ENCODE results near the gene OR8B8.
"Not testable (repeated sequence)": the region's sequence is repeated elsewhere in the genome, so short reads cannot be mapped to it uniquely, and the experiment has no call there.

Gene OR8B8

GRCh38 chr11:124441081-124441480, 4.4 kb downstream of the OR8B8 start:
- no peak overlapping the region for H3K4me2 ChIP-seq (ENCODE audit: low read length)
- H3K4me3 ChIP-seq (ENCODE audit: low read length): no peak overlapping the region
- no peak overlapping the region for H3K9ac ChIP-seq (ENCODE audit: low read depth, low read length)
- H3K9me3 ChIP-seq (replicated peaks; ENCODE audit: low read length): no peaks in the 10 kb centered on the region
- no peaks in the 10 kb centered on the region for H3K4me1 ChIP-seq (ENCODE audit: control insufficient read depth, insufficient read depth, low read length)
- H3K36me3 ChIP-seq (ENCODE audit: insufficient read depth, low read length): no peaks in the 10 kb centered on the region
- peaks cover 14% of the 10 kb centered on the region for H3K27me3 ChIP-seq (ENCODE audit: control insufficient read depth, insufficient read depth, low read length)

GRCh38 chr11:124440608-124441007, 4.9 kb downstream of the OR8B8 start:
- Histone ChIP-seq H3K4me1 (ENCODE audit: control insufficient read depth, insufficient read depth, low read length) (no peaks in the 10 kb centered on the region), H3K36me3 (ENCODE audit: insufficient read depth, low read length) (no peaks in the 10 kb centered on the region), H3K27me3 (ENCODE audit: control insufficient read depth, insufficient read depth, low read length) (peaks cover 17% of the 10 kb centered on the region), H3K9me3 (replicated peaks; ENCODE audit: low read length) (no peaks in the 10 kb centered on the region), H3K9ac (ENCODE audit: low read depth, low read length) (no peak overlapping the region), H3K4me3 (ENCODE audit: low read length) (no peak overlapping the region), H3K4me2 (ENCODE audit: low read length) (no peak overlapping the region)

- Histone ChIP-seq H3K9ac (ENCODE audit: low read depth, low read length) (no peak overlapping the region), H3K36me3 (ENCODE audit: insufficient read depth, low read length) (no peaks in the 10 kb centered on the region), H3K9me3 (replicated peaks; ENCODE audit: low read length) (peaks cover 4% of the 10 kb centered on the region), H3K4me1 (ENCODE audit: control insufficient read depth, insufficient read depth, low read length) (no peaks in the 10 kb centered on the region), H3K27me3 (ENCODE audit: control insufficient read depth, insufficient read depth, low read length) (peaks cover 18% of the 10 kb centered on the region), H3K4me3 (ENCODE audit: low read length) (no peak overlapping the region), H3K4me2 (ENCODE audit: low read length) (no peak overlapping the region)
Observed at GRCh38 chr11:124434699-124435098, 10.8 kb downstream of the OR8B8 start.

- H3K4me3 ChIP-seq (ENCODE audit: low read length): no peak overlapping the region
Observed at GRCh38 chr11:124429599-124429998, 15.9 kb downstream of the OR8B8 start.

GRCh38 chr11:124424384-124424921, 21.0 kb downstream of the OR8B8 start, which contains the start of gene OR8B4:
OR8B4 (minus strand) TSS chr11:124424871; CDS start chr11:124424871, 0 bp downstream.
- H3K27me3 ChIP-seq (ENCODE audit: control insufficient read depth, insufficient read depth, low read length): peaks cover 15% of the 10 kb centered on the region
- H3K9ac ChIP-seq (ENCODE audit: low read depth, low read length): no peak within 1 kb of the TSS
- H3K9me3 ChIP-seq (replicated peaks; ENCODE audit: low read length): no peaks in the 10 kb centered on the region
- H3K36me3 ChIP-seq (ENCODE audit: insufficient read depth, low read length): no peaks in the 10 kb centered on the region
- no peaks in the 10 kb centered on the region for H3K4me1 ChIP-seq (ENCODE audit: control insufficient read depth, insufficient read depth, low read length)
- H3K4me3 ChIP-seq (ENCODE audit: low read length): no peak within 1 kb of the TSS
- no peak within 1 kb of the TSS for H3K4me2 ChIP-seq (ENCODE audit: low read length)

More at GRCh38 chr11:124429599-124429998, 15.9 kb downstream of the OR8B8 start:
- Histone ChIP-seq H3K9me3 (replicated peaks; ENCODE audit: low read length) (peaks cover 5% of the 10 kb centered on the region), H3K27me3 (ENCODE audit: control insufficient read depth, insufficient read depth, low read length) (peaks cover 9% of the 10 kb centered on the region), H3K4me2 (ENCODE audit: low read length) (no peak overlapping the region), H3K36me3 (ENCODE audit: insufficient read depth, low read length) (no peaks in the 10 kb centered on the region), H3K4me1 (ENCODE audit: control insufficient read depth, insufficient read depth, low read length) (no peaks in the 10 kb centered on the region), H3K9ac (ENCODE audit: low read depth, low read length) (no peak overlapping the region)

- no peak overlapping the region for H3K4me3 ChIP-seq (ENCODE audit: low read length)
- peaks cover 18% of the 10 kb centered on the region for H3K27me3 ChIP-seq (ENCODE audit: control insufficient read depth, insufficient read depth, low read length)
- no peak overlapping the region for H3K4me2 ChIP-seq (ENCODE audit: low read length)
- H3K9me3 ChIP-seq (replicated peaks; ENCODE audit: low read length): no peaks in the 10 kb centered on the region
- H3K36me3 ChIP-seq (ENCODE audit: insufficient read depth, low read length): no peaks in the 10 kb centered on the region
- H3K9ac ChIP-seq (ENCODE audit: low read depth, low read length): no peak overlapping the region
- no peaks in the 10 kb centered on the region for H3K4me1 ChIP-seq (ENCODE audit: control insufficient read depth, insufficient read depth, low read length)
Observed at GRCh38 chr11:124421043-124421442, 24.5 kb downstream of the OR8B8 start.

GRCh38 chr11:124415356-124415923, 30.1 kb downstream of the OR8B8 start:
- Histone ChIP-seq H3K4me2 (ENCODE audit: low read length) (no peak overlapping the region), H3K9me3 (replicated peaks; ENCODE audit: low read length) (no peaks in the 10 kb centered on the region), H3K9ac (ENCODE audit: low read depth, low read length) (no peak overlapping the region), H3K36me3 (ENCODE audit: insufficient read depth, low read length) (no peaks in the 10 kb centered on the region), H3K4me3 (ENCODE audit: low read length) (no peak overlapping the region), H3K27me3 (ENCODE audit: control insufficient read depth, insufficient read depth, low read length) (peaks cover 19% of the 10 kb centered on the region), H3K4me1 (ENCODE audit: control insufficient read depth, insufficient read depth, low read length) (no peaks in the 10 kb centered on the region)

- H3K27me3 ChIP-seq (ENCODE audit: control insufficient read depth, insufficient read depth, low read length): peaks cover 9% of the 10 kb centered on the region
- no peak overlapping the region for H3K9ac ChIP-seq (ENCODE audit: low read depth, low read length)
- no peak overlapping the region for H3K4me2 ChIP-seq (ENCODE audit: low read length)
- no peaks in the 10 kb centered on the region for H3K36me3 ChIP-seq (ENCODE audit: insufficient read depth, low read length)
- H3K4me1 ChIP-seq (ENCODE audit: control insufficient read depth, insufficient read depth, low read length): peaks cover 4% of the 10 kb centered on the region
- H3K4me3 ChIP-seq (ENCODE audit: low read length): no peak overlapping the region
- H3K9me3 ChIP-seq (replicated peaks; ENCODE audit: low read length): no peaks in the 10 kb centered on the region
Observed at GRCh38 chr11:124409906-124410305, 35.6 kb downstream of the OR8B8 start.

- Histone ChIP-seq H3K4me2 (ENCODE audit: low read length) (no peak overlapping the region), H3K36me3 (ENCODE audit: insufficient read depth, low read length) (no peaks in the 10 kb centered on the region), H3K4me3 (ENCODE audit: low read length) (no peak overlapping the region), H3K4me1 (ENCODE audit: control insufficient read depth, insufficient read depth, low read length) (peaks cover 6% of the 10 kb centered on the region), H3K9ac (ENCODE audit: low read depth, low read length) (no peak overlapping the region), H3K27me3 (ENCODE audit: control insufficient read depth, insufficient read depth, low read length) (no peaks in the 10 kb centered on the region), H3K9me3 (replicated peaks; ENCODE audit: low read length) (no peaks in the 10 kb centered on the region)
Observed at GRCh38 chr11:124405581-124405980, 39.9 kb downstream of the OR8B8 start.

- not testable (repeated sequence) for H3K36me3 ChIP-seq (ENCODE audit: insufficient read depth, low read length); H3K4me1 ChIP-seq (ENCODE audit: control insufficient read depth, insufficient read depth, low read length); H3K27me3 ChIP-seq (ENCODE audit: control insufficient read depth, insufficient read depth, low read length); H3K9ac ChIP-seq (ENCODE audit: low read depth, low read length); H3K9me3 ChIP-seq (replicated peaks; ENCODE audit: low read length); H3K4me2 ChIP-seq (ENCODE audit: low read length); H3K4me3 ChIP-seq (ENCODE audit: low read length)
Observed at GRCh38 chr11:124403186-124403585, 42.3 kb downstream of the OR8B8 start.

- no peaks in the 10 kb centered on the region for H3K9me3 ChIP-seq (replicated peaks; ENCODE audit: low read length)
- H3K4me1 ChIP-seq (ENCODE audit: control insufficient read depth, insufficient read depth, low read length): peaks cover 6% of the 10 kb centered on the region
- no peaks in the 10 kb centered on the region for H3K27me3 ChIP-seq (ENCODE audit: control insufficient read depth, insufficient read depth, low read length)
- H3K36me3 ChIP-seq (ENCODE audit: insufficient read depth, low read length): no peaks in the 10 kb centered on the region
- no peak overlapping the region for H3K9ac ChIP-seq (ENCODE audit: low read depth, low read length)
- no peak overlapping the region for H3K4me3 ChIP-seq (ENCODE audit: low read length)
- no peak overlapping the region for H3K4me2 ChIP-seq (ENCODE audit: low read length)
Observed at GRCh38 chr11:124402326-124402922, 43.1 kb downstream of the OR8B8 start.

GRCh38 chr11:124398924-124399323, 46.6 kb downstream of the OR8B8 start, which contains the start of gene OR8B3:
OR8B3 (minus strand) TSS chr11:124399024; CDS start chr11:124397351, 1,673 bp downstream.
- Histone ChIP-seq H3K27me3 (ENCODE audit: control insufficient read depth, insufficient read depth, low read length) (no peaks in the 10 kb centered on the region), H3K4me2 (ENCODE audit: low read length) (no peak within 1 kb of the TSS), H3K9me3 (replicated peaks; ENCODE audit: low read length) (no peaks in the 10 kb centered on the region), H3K4me1 (ENCODE audit: control insufficient read depth, insufficient read depth, low read length) (peaks cover 2% of the 10 kb centered on the region), H3K4me3 (ENCODE audit: low read length) (no peak within 1 kb of the TSS), H3K36me3 (ENCODE audit: insufficient read depth, low read length) (no peaks in the 10 kb centered on the region), H3K9ac (ENCODE audit: low read depth, low read length) (no peak within 1 kb of the TSS)
